22Rv1 (cell line): Measurements from ENCODE around the gene DNAJC4.

Experiments used
- CTCF ChIP-seq: fragments of 450-650 bp; IDR thresholded peaks from 2 replicates; pipeline ENCODE4 v1.5.1; 2017; ENCODE audit warnings: mild to moderate bottlenecking
- ZFX ChIP-seq: fragments of 450-650 bp; IDR thresholded peaks from 2 replicates; pipeline ENCODE4 v1.6.1; 2017; ENCODE audit warnings: antibody characterized with exemption, borderline replicate concordance

- no peak for TF ChIP-seq CTCF
- no peak for TF ChIP-seq ZFX
These were observed 48.6 kb upstream of the DNAJC4 start for GRCh38 chr11:64181506-64182411.
